K562 (cell line): ENCODE data around the gene SLC66A3. TPM values are rescaled to one million over a fixed set of nuclear protein-coding genes. Genes with fewer than 3 reads are reported as not detected.

Experiments
- AFF1 ChIP-seq, 2 experiments: fragments of 450-650 bp; IDR thresholded peaks; 2 replicates each; pipeline ENCODE4 v1.6.1; 2018; ENCODE audit warnings: mild to moderate bottlenecking in 2 of 2, low read depth in 1 of 2; ENCODE audit not compliant: partially characterized antibody in 2 of 2
- GATAD2A ChIP-seq: fragments of 450-650 bp; IDR thresholded peaks from 2 replicates; pipeline ENCODE4 v1.6.1; 2017
- MCM7 ChIP-seq, 2 experiments: fragments of 450-650 bp; IDR thresholded peaks; 2 replicates each; pipeline ENCODE4 v1.6.1; 2016 to 2018
- TBP ChIP-seq: optimal IDR thresholded peaks from 2 replicates; pipeline ENCODE3; 2011; ENCODE audit warnings: low read depth, low read length, improper control_type of control experiment
- ZBTB1 ChIP-seq: sonication (generic); formaldehyde crosslinking; IDR thresholded peaks from 2 replicates; pipeline ENCODE4 v1.8.1; 2023; ENCODE audit warnings: missing genetic modification reagents, low read depth, mild to moderate bottlenecking, borderline replicate concordance
- ZBTB33 ChIP-seq: sonication (generic); formaldehyde crosslinking; IDR thresholded peaks from 2 replicates; pipeline ENCODE4 v1.8.1; 2023; ENCODE audit warnings: mild to moderate bottlenecking, missing genetic modification reagents
- ZNF311 ChIP-seq: fragments of 250-450 bp; sonication (Bioruptor Pico); IDR thresholded peaks from 2 replicates; pipeline ENCODE4 v1.4.0; 2020; ENCODE audit warnings: mild to moderate bottlenecking, moderate library complexity
- polyA plus RNA-seq, 8 experiments: library from polyadenylated mRNA; depleted of rRNA in 4 of 8; stranded (reverse) in 5 of 8; unstranded in 3 of 8; fragments of >200 nt; fragmentation: Nextera tagmentation in 2 of 8; fragmentation: Illumina TruSeq in 1 of 8; extraction: Ambion mirVana in 2 of 8; extraction: Trizol in 1 of 8; gene quantifications; 2 replicates each; pipeline versions ENCODE4 v1.2.1 to v1.2.3, GENCODE V29; 2011 to 2014; ENCODE audit warnings: inconsistent platforms in 1 of 8, missing spikeins in 1 of 8
- total RNA-seq, 7 experiments: library from RNA; depleted of rRNA in 6 of 7; stranded (reverse); fragments of >200 nt in 6 of 7; fragmentation: Illumina TruSeq in 2 of 7; extraction: Trizol in 2 of 7; gene quantifications; 2 replicates each; pipeline versions ENCODE4 v1.2.1 to v1.2.3, GENCODE V29; 2011 to 2021; ENCODE audit warnings: low replicate concordance in 1 of 7

Gene SLC66A3
- total and polyA plus RNA-seq, 9 of the 15 experiments (the other 6 are each of a cell fraction or from before 2014, with no cell fraction given): 2.8 to 30.0 (median 9.1) TPM

- TF ChIP-seq AFF1 (IDR thresholded peaks at IDR 0.05; ENCODE audit: low read depth in 1 of 2, partially characterized antibody in 2 of 2): no peak
- no peak for TF ChIP-seq ZNF311
- TF ChIP-seq ZBTB33: no peak
- TF ChIP-seq TBP: no peak
- no peak for TF ChIP-seq ZBTB1 (CRISPR knock-in tag)
- TF ChIP-seq MCM7 (IDR thresholded peaks at IDR 0.05): no peak
- TF ChIP-seq GATAD2A: no peak
Measured at GRCh38 chr2:11123001-11123809, 32.1 kb upstream of the SLC66A3 start (continued).
